ENCODE data around the gene FOXD2. TPM values are rescaled to one million over a fixed set of nuclear protein-coding genes. Genes with fewer than 3 reads are reported as not detected.

Gene FOXD2
- total and polyA plus RNA-seq, 2 donors (not counting 1 experiment from before 2014, with no cell fraction given): 0.19 to 0.83 TPM

- Histone ChIP-seq H3K4me3 (replicated peaks in 1 of 4; ENCODE audit: control extremely low read depth in 1 of 4, insufficient read depth in 1 of 4, low read depth in 3 of 4, low read length in 4 of 4) (no peak overlapping the region), H3K4me1 (ENCODE audit: control insufficient read depth, extremely low read depth, insufficient read depth, low read length) (no peaks in the 10 kb centered on the region), H3K27ac (ENCODE audit: insufficient read depth, low read length) (no peak overlapping the region), H3K27me3 (ENCODE audit: control insufficient read depth, insufficient read depth, low read length) (peaks cover 12% of the 10 kb centered on the region), H3K9ac (ENCODE audit: insufficient read depth, low read length) (no peak overlapping the region), H3K4me2 (ENCODE audit: extremely low read depth, insufficient read depth, low read length) (no peak overlapping the region), H4K20me1 (ENCODE audit: control insufficient read depth, extremely low read depth, insufficient read depth, low read length) (no peaks in the 10 kb centered on the region), H2AFZ (ENCODE audit: low read length) (no peak overlapping the region), H3K79me2 (ENCODE audit: control insufficient read depth, insufficient read depth, low read length) (no peaks in the 10 kb centered on the region), H3K9me3 (ENCODE audit: control insufficient read depth, insufficient read depth, low read depth, low read length) (no peaks in the 10 kb centered on the region), H3K36me3 (ENCODE audit: control insufficient read depth, insufficient read depth, low read length) (no peaks in the 10 kb centered on the region)
- TF ChIP-seq, protein P1, sequence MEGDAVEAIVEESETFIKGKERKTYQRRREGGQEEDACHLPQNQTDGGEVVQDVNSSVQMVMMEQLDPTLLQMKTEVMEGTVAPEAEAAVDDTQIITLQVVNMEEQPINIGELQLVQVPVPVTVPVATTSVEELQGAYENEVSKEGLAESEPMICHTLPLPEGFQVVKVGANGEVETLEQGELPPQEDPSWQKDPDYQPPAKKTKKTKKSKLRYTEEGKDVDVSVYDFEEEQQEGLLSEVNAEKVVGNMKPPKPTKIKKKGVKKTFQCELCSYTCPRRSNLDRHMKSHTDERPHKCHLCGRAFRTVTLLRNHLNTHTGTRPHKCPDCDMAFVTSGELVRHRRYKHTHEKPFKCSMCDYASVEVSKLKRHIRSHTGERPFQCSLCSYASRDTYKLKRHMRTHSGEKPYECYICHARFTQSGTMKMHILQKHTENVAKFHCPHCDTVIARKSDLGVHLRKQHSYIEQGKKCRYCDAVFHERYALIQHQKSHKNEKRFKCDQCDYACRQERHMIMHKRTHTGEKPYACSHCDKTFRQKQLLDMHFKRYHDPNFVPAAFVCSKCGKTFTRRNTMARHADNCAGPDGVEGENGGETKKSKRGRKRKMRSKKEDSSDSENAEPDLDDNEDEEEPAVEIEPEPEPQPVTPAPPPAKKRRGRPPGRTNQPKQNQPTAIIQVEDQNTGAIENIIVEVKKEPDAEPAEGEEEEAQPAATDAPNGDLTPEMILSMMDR (conservative IDR thresholded peaks at IDR 0.05 in 1 of 2, IDR thresholded peaks at IDR 0.05 in 1 of 2; ENCODE audit: low read depth in 1 of 2, low read length in 2 of 2): no peak
- no peak for TF ChIP-seq EZH2 (IDR thresholded peaks at IDR 0.05; ENCODE audit: low read length, missing control alignments)
- DNase-seq (ENCODE audit: low read depth in 2 of 2): no peak
Measured at GRCh38 chr1:47401761-47402160, 36.1 kb upstream of the FOXD2 start.

DNA sequence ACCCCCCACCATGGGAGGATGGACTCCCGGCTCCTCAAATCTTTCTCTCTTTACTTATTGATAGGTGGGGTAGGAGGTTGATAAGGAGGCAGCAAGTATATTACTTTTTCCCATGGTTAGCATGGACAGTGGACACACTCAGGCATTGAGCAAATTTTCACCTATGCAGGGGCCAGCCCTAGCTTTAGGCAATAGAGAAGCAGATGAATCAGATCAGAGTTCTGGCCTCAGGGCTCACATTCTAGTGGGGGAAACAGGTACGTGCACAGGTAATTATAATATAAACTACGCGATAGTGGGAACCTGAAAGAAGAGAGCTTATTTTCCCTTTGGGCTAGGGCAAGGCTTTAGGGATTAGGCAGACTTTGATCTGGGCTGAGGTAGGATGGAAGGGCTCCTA is 35.3 kb upstream of the FOXD2 start:
- no peak overlapping the region for H3K4me2 ChIP-seq (ENCODE audit: extremely low read depth, insufficient read depth, low read length)
- no peak for TF ChIP-seq EZH2 (IDR thresholded peaks at IDR 0.05; ENCODE audit: low read length, missing control alignments)
- TF ChIP-seq, protein P1 (conservative IDR thresholded peaks at IDR 0.05 in 1 of 2, IDR thresholded peaks at IDR 0.05 in 1 of 2; ENCODE audit: low read depth in 1 of 2, low read length in 2 of 2): no peak
- H3K9ac ChIP-seq (ENCODE audit: insufficient read depth, low read length): no peak overlapping the region
- H3K27ac ChIP-seq (ENCODE audit: insufficient read depth, low read length): no peak overlapping the region
- H2AFZ ChIP-seq (ENCODE audit: low read length): no peak overlapping the region
- no peaks in the 10 kb centered on the region for H3K4me1 ChIP-seq (ENCODE audit: control insufficient read depth, extremely low read depth, insufficient read depth, low read length)
- H3K36me3 ChIP-seq (ENCODE audit: control insufficient read depth, insufficient read depth, low read length): no peaks in the 10 kb centered on the region
- H3K4me3 ChIP-seq (replicated peaks in 1 of 4; ENCODE audit: control extremely low read depth in 1 of 4, insufficient read depth in 1 of 4, low read depth in 3 of 4, low read length in 4 of 4): no peak overlapping the region
- DNase-seq (ENCODE audit: low read depth in 2 of 2): no peak
- no peaks in the 10 kb centered on the region for H3K79me2 ChIP-seq (ENCODE audit: control insufficient read depth, insufficient read depth, low read length)
- no peaks in the 10 kb centered on the region for H4K20me1 ChIP-seq (ENCODE audit: control insufficient read depth, extremely low read depth, insufficient read depth, low read length)
- H3K27me3 ChIP-seq (ENCODE audit: control insufficient read depth, insufficient read depth, low read length): peaks cover 12% of the 10 kb centered on the region
- H3K9me3 ChIP-seq (ENCODE audit: control insufficient read depth, insufficient read depth, low read depth, low read length): no peaks in the 10 kb centered on the region

DNA sequence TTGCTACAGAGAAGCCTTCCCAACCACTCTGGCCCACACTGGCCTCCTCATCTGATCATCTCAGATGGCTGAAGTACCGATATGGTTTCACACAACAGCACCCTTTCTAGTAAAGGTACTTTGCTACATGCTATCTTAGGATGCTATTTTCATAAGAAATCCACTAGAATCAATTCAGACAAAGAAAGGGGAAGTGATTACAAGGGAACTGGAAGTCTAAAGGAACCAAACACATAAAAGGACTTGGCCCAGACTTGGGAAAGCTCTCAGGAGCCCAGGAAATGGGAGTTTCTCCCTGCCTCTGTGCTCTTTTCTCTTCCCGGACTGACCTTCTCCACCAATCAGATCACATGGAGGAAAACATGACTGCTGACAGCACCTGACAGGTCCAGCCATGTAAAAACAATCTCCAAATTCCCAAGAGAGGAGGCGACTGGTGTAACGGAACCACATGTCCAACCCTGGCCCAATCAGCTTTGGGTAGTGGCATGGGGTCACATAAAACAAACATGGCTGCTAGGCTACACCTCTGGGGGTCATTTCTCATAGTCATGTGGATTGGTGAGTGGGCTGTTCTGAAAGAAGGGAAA is 34.4 kb upstream of the FOXD2 start:
- H3K36me3 ChIP-seq (ENCODE audit: control insufficient read depth, insufficient read depth, low read length): no peaks in the 10 kb centered on the region
- TF ChIP-seq, protein P1 (conservative IDR thresholded peaks at IDR 0.05 in 1 of 2, IDR thresholded peaks at IDR 0.05 in 1 of 2; ENCODE audit: low read depth in 1 of 2, low read length in 2 of 2): no peak
- TF ChIP-seq EZH2 (IDR thresholded peaks at IDR 0.05; ENCODE audit: low read length, missing control alignments): no peak
- H3K79me2 ChIP-seq (ENCODE audit: control insufficient read depth, insufficient read depth, low read length): no peaks in the 10 kb centered on the region
- H3K4me1 ChIP-seq (ENCODE audit: control insufficient read depth, extremely low read depth, insufficient read depth, low read length): no peaks in the 10 kb centered on the region
- no peak overlapping the region for H3K9ac ChIP-seq (ENCODE audit: insufficient read depth, low read length)
- no peaks in the 10 kb centered on the region for H4K20me1 ChIP-seq (ENCODE audit: control insufficient read depth, extremely low read depth, insufficient read depth, low read length)
- no peak overlapping the region for H3K4me2 ChIP-seq (ENCODE audit: extremely low read depth, insufficient read depth, low read length)
- H3K4me3 ChIP-seq (replicated peaks in 1 of 4; ENCODE audit: control extremely low read depth in 1 of 4, insufficient read depth in 1 of 4, low read depth in 3 of 4, low read length in 4 of 4): no peak overlapping the region
- H3K9me3 ChIP-seq (ENCODE audit: control insufficient read depth, insufficient read depth, low read depth, low read length): no peaks in the 10 kb centered on the region
- no peak for DNase-seq (ENCODE audit: low read depth in 2 of 2)
- H3K27ac ChIP-seq (ENCODE audit: insufficient read depth, low read length): no peak overlapping the region
- peaks cover 12% of the 10 kb centered on the region for H3K27me3 ChIP-seq (ENCODE audit: control insufficient read depth, insufficient read depth, low read length)
- H2AFZ ChIP-seq (ENCODE audit: low read length): no peak overlapping the region
